ENCODE measurements around the gene SEBOX.

DNA sequence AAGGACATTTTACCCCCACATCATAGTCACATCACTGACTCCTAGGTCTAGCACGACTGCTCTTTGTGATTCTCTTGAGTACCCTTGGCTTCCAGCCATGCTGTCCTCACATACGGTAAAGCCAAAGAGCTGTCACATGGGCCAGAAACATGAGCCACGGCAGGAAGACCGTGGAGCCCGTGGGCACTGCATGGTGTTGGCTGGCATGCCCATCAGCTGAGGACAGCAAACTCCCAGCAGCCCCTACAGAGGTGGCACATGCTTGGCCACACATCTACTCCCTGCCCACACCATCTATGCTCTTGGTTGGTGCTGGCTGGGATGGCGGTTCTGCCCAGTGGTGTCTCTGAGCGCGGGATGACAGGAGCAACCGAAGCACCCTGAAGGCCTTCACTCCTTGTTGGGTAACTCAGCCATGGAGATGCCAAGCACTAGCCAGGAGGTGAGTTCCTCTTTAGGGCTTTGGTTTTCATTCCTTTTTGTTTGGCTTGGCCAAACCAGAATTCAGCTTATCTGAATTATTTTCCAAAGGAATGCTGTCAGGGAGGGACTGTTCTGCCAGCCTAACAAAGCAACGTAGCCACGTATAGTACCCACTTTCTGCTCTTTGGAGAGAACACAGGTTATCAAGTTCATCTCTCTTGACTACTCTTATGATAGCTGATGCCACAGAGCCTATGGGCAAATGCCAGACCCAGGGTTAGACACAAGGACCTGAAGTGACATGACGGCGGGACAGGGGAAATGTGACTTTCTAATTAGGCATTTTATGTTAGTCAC, 19.4 kb downstream of the SEBOX start:
- TF ChIP-seq EP300 (IDR thresholded peaks at IDR 0.05) = no peak
- no peak for TF ChIP-seq POLR2A (IDR thresholded peaks at IDR 0.05)
